HG03521 (cell line): Measurements from ENCODE around the gene CTBP1.

Experiments
- ATAC-seq: cut with Tn5 transposase; IDR thresholded peaks from one replicate; pipeline ENCODE4 v1.9.1; 2021; ENCODE audit warnings: mild to moderate bottlenecking, moderate library complexity; ENCODE audit not compliant: unreplicated experiment

Gene CTBP1

GRCh38 chr4:1285151-1285789, 36.3 kb upstream of the CTBP1 start:
- ATAC-seq = no peak

- no peak for ATAC-seq
Observed at GRCh38 chr4:1283711-1284110, 34.8 kb upstream of the CTBP1 start.

- ATAC-seq = no peak
Observed at GRCh38 chr4:1279253-1279652, 30.3 kb upstream of the CTBP1 start.

- ATAC-seq = no peak
Observed at GRCh38 chr4:1277667-1278665, 29.0 kb upstream of the CTBP1 start.

GRCh38 chr4:1276984-1277383, 28.1 kb upstream of the CTBP1 start:
- no peak for ATAC-seq

- no peak for ATAC-seq
Observed at GRCh38 chr4:1274871-1275270, 25.9 kb upstream of the CTBP1 start.

- no peak for ATAC-seq
Observed at GRCh38 chr4:1271686-1272085, 22.8 kb upstream of the CTBP1 start.

- ATAC-seq = no peak
Observed at GRCh38 chr4:1269209-1269608, 20.3 kb upstream of the CTBP1 start.

- ATAC-seq = no peak
Observed at GRCh38 chr4:1266881-1267763, 18.2 kb upstream of the CTBP1 start.

- no peak for ATAC-seq
Observed at GRCh38 chr4:1265351-1265750, 16.4 kb upstream of the CTBP1 start.

- ATAC-seq = no peak
Observed at GRCh38 chr4:1264942-1265341, 16.0 kb upstream of the CTBP1 start.

GRCh38 chr4:1261107-1261928, 12.4 kb upstream of the CTBP1 start:
- no peak for ATAC-seq

GRCh38 chr4:1260418-1261106, 11.6 kb upstream of the CTBP1 start:
- no peak for ATAC-seq

GRCh38 chr4:1259966-1260365, 11.0 kb upstream of the CTBP1 start:
- ATAC-seq = no peak

GRCh38 chr4:1258457-1258856, 9.5 kb upstream of the CTBP1 start:
- no peak for ATAC-seq

- no peak for ATAC-seq
Observed at GRCh38 chr4:1255699-1256098, 6.8 kb upstream of the CTBP1 start.

GRCh38 chr4:1255151-1255550, 6.2 kb upstream of the CTBP1 start:
- no peak for ATAC-seq

- ATAC-seq = no peak
Observed at GRCh38 chr4:1253831-1254230, 4.9 kb upstream of the CTBP1 start.

- no peak for ATAC-seq
Observed at GRCh38 chr4:1252928-1253492, 4.1 kb upstream of the CTBP1 start.

GRCh38 chr4:1251773-1252066, 2.8 kb upstream of the CTBP1 start:
- ATAC-seq = no peak
